Measurements from ENCODE around the gene TEX48. TPM values are rescaled to one million over a fixed set of nuclear protein-coding genes. Genes with fewer than 3 reads are reported as not detected.

TEX48 gene
- total RNA-seq, 2 donors from 2014 or later, result not detected

DNA sequence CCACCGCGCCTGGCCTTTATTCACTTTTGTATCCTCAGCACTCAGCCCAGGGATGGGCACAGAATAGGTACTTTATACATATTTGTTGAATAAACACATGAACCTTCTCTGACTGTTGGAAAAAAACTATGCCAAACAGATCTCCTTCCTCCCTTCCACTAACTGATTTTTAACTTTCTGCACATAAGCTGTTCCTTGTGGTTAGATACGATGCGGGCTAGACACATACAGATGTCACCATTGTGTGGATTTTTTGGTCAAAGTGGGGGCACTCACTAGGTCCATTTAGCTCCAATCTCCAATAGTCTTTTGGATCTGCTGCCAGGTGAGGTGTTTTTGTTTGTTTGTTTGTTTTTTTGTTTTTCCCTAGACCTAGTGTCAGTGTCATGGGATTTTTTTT lies 5.1 kb downstream of the TEX48 start:
- ATAC-seq (no peak), DNase-seq (no peak)
- intact Hi-C loops (cut with DNase I), result no loop called here

DNA sequence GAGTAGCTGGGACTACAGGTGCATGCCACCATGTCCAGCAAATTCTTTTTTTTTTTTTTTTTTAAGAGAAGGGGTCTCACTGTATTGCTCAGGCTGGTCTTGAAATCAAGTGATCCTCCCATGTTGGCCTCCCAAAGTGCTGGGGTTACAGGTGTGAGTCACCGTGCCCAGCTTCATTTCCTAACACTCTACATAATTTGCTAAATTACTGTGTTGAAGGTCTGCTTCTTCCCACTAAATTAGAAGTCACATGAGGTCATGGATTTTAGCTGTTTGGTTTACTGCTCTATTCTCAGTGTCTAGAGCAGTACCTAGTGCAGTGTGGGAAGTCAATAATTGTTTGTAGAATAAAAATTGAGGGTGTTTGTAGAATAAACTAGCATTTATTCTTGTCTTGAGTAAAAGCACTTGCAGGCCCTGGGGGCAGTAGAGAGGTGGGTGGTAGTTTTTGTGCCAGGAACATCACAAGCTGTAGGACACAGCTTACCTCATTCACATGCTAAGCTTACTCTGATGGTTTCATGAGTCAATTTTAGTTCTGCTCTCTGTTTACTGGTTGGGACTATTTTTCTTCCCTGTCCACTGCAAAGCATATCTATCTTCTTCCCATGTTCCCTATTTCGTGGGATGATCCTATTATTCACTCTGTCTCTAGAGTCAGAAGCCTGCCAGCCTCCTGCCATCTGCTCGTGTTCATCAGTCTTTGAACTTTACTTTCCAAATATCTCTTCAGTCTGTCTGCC lies 7.0 kb downstream of the TEX48 start:
- intact Hi-C loops (cut with DNase I), result no loop called here
- ATAC-seq (no peak), DNase-seq (no peak)

GRCh38 chr9:114674076-114674797 lies 7.8 kb downstream of the TEX48 start:
- intact Hi-C loops (cut with DNase I), result no loop called here
- no peak for DNase-seq
- no peak for ATAC-seq

GRCh38 chr9:114671605-114672004 lies 10.4 kb downstream of the TEX48 start:
- ATAC-seq, result no peak
- DNase-seq, result no peak
- intact Hi-C loops (cut with DNase I), result no loop called here

- intact Hi-C loops (cut with DNase I), result loop anchor here in 1 of 2 donors (5.0 to 10.0 kb wide), 2 partner anchors 352 to 855 kb away; no protein-coding TSS in a partner anchor
- DNase-seq, result no peak
- no peak for ATAC-seq
Measured at GRCh38 chr9:114669961-114670360, 12.0 kb downstream of the TEX48 start.

DNA sequence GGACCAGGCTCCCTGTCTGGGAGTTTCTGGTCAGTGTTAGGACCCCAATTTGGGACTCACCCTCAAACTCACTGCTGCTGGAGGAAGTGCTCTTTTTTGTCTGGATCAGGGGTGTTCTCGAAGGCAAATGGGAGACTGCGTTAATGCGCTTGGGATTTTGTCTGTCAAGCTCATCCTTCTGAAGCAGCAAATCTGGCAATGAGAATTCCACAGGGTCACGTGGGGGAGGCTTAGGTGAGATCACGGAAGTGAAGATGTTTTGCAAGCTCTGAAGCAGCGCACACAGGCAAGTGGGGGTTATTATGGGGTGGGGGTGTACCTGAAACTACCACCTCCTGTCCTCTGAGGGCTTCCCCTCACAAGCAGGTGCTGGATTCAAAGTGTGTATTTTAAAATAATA lies 13.8 kb downstream of the TEX48 start:
- no peak for DNase-seq
- no peak for ATAC-seq
- intact Hi-C loops (cut with DNase I), result loop anchor here in 1 of 2 donors (5.0 to 10.0 kb wide), 2 partner anchors 354 to 857 kb away; no protein-coding TSS in a partner anchor

DNA sequence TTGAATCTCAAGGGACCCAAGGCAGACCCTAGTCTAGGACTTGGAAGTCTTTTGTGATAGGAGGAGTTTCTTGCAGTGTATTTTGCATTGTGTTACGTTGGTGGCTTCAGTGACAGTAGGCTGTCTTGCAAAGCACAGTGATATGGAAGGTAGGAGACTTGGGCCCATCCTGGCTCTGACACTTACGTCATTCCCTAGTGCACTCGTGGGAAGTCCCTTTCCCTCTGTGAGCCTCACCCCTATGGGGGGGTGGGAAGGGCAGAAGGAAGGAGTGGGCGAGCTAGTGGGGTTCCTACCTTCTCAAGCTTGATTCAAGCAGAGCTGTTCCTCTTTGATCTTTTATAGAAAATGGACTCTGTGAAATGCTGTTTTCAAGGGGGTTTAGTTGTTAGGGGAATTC lies 15.1 kb downstream of the TEX48 start:
- ATAC-seq (no peak), DNase-seq (no peak)
- intact Hi-C loops (cut with DNase I), result loop anchor here in 1 of 2 donors (5.0 to 10.0 kb wide), 2 partner anchors 355 to 858 kb away; no protein-coding TSS in a partner anchor

GRCh38 chr9:114666401-114666800 lies 15.6 kb downstream of the TEX48 start:
- DNase-seq, result no peak
- ATAC-seq, result no peak
- intact Hi-C loops (cut with DNase I), result loop anchor here in 1 of 2 donors (5.0 to 10.0 kb wide), 2 partner anchors 356 to 858 kb away; no protein-coding TSS in a partner anchor

DNA sequence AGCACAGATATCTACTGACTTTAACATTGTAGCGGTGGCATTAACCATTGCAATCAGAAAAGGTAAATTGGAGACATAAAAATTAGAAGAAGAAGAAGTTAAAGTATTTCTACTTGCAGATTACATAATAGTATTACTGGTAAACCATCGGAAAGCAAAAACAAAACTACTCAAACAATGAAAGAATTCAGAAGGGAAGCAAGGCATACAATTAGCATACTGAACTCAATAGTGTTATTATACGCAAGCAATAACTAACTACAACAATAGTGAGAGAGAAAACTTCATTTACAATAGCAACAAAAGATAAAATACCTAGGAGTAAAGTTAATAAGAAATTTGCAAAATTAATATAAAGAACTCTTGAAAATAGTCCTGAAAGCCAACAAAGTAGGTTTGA lies 17.8 kb downstream of the TEX48 start:
- no peak for ATAC-seq
- intact Hi-C loops (cut with DNase I), result loop anchor here in 1 of 2 donors (5.0 to 10.0 kb wide), 3 partner anchors 243 to 861 kb away; no protein-coding TSS in a partner anchor
- DNase-seq, result no peak

DNA sequence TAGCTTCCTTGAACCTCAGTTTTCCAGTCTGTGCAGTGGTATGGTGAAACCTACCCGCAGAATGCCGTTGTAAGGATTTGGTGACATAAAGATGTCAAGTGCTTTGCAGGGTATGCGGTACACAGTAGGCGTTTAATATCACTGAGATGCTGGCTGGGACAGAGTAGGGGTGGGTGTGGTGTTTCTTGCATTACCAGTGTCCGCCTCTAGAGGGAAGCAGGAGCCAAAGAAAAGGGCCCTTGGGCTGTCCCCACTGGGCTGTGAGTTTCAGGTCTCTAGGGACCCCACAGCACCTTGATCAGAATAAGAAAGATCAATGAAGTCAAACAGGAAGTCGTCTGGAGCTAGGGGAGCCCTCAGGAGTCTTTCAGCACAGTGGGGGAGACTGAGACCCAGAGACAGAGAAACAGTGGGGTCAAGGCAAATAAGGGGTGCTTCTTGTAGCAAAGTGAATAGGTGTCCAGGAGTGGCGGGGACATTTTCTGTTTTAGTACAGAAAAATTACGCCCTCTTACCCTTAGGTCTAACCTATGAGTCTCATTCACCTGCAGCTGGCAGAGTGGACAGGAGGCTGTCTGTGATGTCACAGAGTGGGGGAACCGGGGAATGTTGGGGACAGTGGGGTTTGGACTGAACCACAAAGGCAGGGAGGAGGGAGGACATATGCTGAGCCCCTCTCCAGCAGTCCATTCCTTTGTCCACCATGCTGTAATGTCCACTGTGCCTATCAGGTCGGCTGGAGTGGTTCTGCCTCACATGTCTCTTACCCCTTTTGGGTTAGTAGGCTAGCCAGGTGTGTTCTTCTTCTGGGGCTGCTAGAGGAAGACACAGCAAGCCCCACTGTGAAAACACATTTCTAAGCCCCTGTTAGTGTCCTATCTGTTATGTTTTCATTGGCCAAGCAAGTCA lies 19.7 kb downstream of the TEX48 start:
- DNase-seq (peak; percentile 37), ATAC-seq (peak; percentile 72 to 80)

DNA sequence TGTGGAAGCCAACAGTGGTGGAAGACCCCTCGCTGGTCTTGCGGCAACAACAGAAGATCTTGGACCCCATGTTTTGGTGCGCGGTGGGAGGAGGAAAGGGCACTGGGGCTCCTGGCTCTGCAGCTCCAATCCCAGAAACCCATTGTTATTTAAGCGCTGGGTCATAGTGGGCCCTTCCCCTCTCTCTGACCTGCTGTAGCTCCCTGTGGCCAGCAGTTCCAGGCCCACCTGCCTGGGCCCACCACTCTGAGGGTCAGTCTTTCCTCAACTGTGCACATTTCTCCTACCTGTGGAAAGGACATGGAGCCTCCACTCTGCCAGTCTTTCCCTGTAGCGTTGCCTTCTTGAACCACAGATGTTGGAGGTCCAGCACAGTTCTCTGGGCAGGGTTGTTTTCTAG lies 24.3 kb downstream of the TEX48 start, which contains the start of gene TEX53:
Gene TEX53, minus strand, starts transcription at position 101 of the 400 bp plus-strand sequence. Its CDS starts 31 bp downstream, at position 70.
- no peak for DNase-seq
- ATAC-seq, result no peak
- intact Hi-C loops (cut with DNase I), result loop anchor here (10.0 kb wide), 2 partner anchors 223 to 243 kb away; no protein-coding TSS in a partner anchor

More for the DNA sequence above, 19.7 kb downstream of the TEX48 start:
- intact Hi-C loops (cut with DNase I), result loop anchor here in 1 of 2 donors (5.0 to 10.0 kb wide), 3 partner anchors 245 to 862 kb away; no protein-coding TSS in a partner anchor

- intact Hi-C loops (cut with DNase I), result loop anchor here (10.0 kb wide), 2 partner anchors 222 to 242 kb away; no protein-coding TSS in a partner anchor
- no peak for ATAC-seq
- no peak for DNase-seq
Measured at GRCh38 chr9:114656301-114656700, 25.7 kb downstream of the TEX48 start.

GRCh38 chr9:114655689-114656088 lies 26.3 kb downstream of the TEX48 start:
- no peak for DNase-seq
- intact Hi-C loops (cut with DNase I), result loop anchor here (2.0 to 10.0 kb wide), 3 partner anchors 221 to 251 kb away; no protein-coding TSS in a partner anchor
- ATAC-seq, result no peak

GRCh38 chr9:114653556-114654159 lies 28.3 kb downstream of the TEX48 start:
- DNase-seq, result peak; percentile 66
- intact Hi-C loops (cut with DNase I), result loop anchor here (1.0 to 10.0 kb wide), 4 partner anchors 166 to 249 kb away; no protein-coding TSS in a partner anchor
- peak; percentile 82 to 87 for ATAC-seq

GRCh38 chr9:114652776-114653555 lies 29.0 kb downstream of the TEX48 start:
- no peak for DNase-seq
- ATAC-seq, result peak; percentile 19 to 41
- intact Hi-C loops (cut with DNase I), result loop anchor here (1.0 to 10.0 kb wide), 3 partner anchors 166 to 238 kb away; no protein-coding TSS in a partner anchor

GRCh38 chr9:114643896-114644295 lies 38.1 kb downstream of the TEX48 start:
- intact Hi-C loops (cut with DNase I), result no loop called here
- ATAC-seq (no peak), DNase-seq (no peak)

DNA sequence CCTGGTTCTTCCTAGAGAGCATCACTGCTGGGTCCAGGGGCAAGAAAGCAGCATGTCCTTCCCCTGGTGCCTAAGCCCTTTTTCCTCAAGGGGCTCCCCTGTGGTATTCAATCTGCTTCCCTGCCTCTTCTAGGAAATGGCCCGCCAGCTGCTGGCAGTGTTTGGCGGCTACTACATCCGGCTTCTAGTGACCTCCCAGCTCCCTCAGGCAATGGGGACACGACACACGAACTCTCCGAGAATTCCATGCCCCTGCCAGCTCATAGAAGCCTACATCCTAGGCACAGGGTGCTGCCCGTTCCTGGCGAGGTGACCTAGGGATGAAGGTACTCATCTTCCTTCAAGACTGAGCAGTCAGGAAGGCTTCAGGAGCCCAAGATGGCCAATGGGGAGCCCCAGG lies 39.0 kb downstream of the TEX48 start:
- ATAC-seq (no peak), DNase-seq (no peak)
- intact Hi-C loops (cut with DNase I), result no loop called here

Measured in left cardiac atrium (tissue), 4 donors.